ENCODE measurements around the gene NHLRC4. TPM values are rescaled to one million over a fixed set of nuclear protein-coding genes. Genes with fewer than 3 reads are reported as not detected.

NHLRC4 gene
- total and polyA plus RNA-seq, 7 donors: 0.06 to 0.39 (median 0.27) TPM; not detected in 1

DNA sequence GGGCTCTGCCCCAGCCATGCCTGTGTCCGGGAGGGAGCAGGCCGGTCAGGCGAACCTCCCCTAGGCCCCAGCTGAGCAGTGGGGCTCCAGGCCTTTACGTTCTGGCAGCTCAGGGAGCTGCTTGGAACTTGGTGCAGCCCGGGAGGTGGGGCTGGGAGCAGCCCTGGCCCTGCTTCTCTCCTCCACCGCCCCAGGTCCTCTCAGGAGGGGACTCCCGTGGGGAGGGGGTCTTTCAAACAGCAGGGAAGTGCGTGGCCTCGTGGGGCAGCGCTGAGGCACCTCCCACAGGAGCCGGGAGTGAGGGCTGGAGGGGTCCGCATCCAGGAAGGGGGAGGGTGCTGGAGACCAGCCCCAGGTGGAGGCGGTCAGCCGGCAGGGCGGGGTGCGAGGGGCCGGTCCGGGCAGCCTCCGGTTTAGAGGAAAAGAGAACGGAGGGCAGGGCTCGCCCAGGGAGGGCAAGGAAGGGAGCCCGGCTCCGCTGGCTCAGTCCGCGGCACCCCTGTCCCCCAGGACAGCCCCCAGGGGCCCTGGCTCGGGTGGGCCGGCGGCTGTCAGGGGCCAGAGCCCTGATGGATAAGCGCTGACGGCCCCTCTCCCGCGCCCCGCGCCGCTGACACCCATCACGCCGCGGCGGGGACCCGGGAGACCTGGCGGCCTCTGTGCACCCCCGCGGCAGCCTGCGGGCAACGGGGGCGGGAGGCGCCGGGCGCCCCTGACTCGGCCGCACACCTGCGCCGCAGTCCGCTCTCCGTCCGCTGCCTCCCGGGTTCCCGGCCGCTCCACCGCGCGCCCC is 7.2 kb upstream of the NHLRC4 start:
- Histone ChIP-seq H3K27ac (no peak overlapping the region), H3K4me3 (no peak overlapping the region), H3K9me3 (no peaks in the 10 kb centered on the region), H3K27me3 (ENCODE audit: insufficient read depth in 3 of 3, low read length in 2 of 3) (peaks cover 0 to 40% (median 15%) of the 10 kb centered on the region in 3 donors), H3K4me1 (no peaks in the 10 kb centered on the region), H3K36me3 (ENCODE audit: insufficient read depth in 1 of 2, low read depth in 1 of 2) (no peaks in the 10 kb centered on the region)
- ATAC-seq (no peak), DNase-seq (no peak)
- intact Hi-C loops (cut with DNase I): no loop called here
- TF ChIP-seq, protein P1, sequence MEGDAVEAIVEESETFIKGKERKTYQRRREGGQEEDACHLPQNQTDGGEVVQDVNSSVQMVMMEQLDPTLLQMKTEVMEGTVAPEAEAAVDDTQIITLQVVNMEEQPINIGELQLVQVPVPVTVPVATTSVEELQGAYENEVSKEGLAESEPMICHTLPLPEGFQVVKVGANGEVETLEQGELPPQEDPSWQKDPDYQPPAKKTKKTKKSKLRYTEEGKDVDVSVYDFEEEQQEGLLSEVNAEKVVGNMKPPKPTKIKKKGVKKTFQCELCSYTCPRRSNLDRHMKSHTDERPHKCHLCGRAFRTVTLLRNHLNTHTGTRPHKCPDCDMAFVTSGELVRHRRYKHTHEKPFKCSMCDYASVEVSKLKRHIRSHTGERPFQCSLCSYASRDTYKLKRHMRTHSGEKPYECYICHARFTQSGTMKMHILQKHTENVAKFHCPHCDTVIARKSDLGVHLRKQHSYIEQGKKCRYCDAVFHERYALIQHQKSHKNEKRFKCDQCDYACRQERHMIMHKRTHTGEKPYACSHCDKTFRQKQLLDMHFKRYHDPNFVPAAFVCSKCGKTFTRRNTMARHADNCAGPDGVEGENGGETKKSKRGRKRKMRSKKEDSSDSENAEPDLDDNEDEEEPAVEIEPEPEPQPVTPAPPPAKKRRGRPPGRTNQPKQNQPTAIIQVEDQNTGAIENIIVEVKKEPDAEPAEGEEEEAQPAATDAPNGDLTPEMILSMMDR (IDR thresholded peaks at IDR 0.05): no peak
- WGBS, 3 donors: 9 to 13% (median 12%) methylated on average over 38 to 62 of the region's 62 CpGs

DNA sequence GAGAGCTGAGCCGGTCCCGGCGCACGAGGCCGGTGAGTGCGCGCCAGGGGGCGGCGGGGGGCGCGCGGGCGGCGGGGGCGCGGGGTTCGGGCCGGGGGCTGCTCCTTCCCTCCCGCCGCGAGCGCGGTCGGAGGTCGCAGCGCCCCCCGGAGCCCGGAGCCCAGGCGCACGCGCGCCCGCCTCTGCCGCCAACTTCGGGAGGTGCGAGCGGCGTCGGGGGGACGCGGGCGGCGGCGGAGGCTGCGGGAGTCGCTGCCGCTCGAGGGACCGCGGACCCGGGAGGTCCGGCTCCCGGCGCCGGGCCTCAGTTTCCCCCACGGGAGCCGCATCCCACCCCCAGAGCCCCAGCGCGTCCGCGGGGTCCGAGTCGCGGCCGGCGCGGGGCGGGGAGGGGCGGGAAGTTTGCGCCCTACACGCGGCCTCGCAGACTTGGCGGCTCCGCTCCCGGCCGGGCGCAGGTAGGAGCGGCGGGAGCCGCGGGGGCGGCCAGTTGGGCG is 6.6 kb upstream of the NHLRC4 start, which contains the start of gene PRR35:
PRR35 (plus strand) TSS at position 191 of the 497 bp plus-strand sequence. CDS start 2,901 bp downstream, outside the sequence.
- no peak within 1 kb of the TSS for H3K4me3 ChIP-seq
- ATAC-seq: no peak
- DNase-seq: no peak
- intact Hi-C loops (cut with DNase I): no loop called here
- WGBS, 3 donors: 0 to 5% (median 1%) methylated on average over 4 to 83 of the region's 84 CpGs
- H3K36me3 ChIP-seq (ENCODE audit: insufficient read depth in 1 of 2, low read depth in 1 of 2): no peaks in the 10 kb centered on the region
- TF ChIP-seq, protein P1 (IDR thresholded peaks at IDR 0.05): no peak
- peaks cover 0 to 40% (median 15%) of the 10 kb centered on the region in 3 donors for H3K27me3 ChIP-seq (ENCODE audit: insufficient read depth in 3 of 3, low read length in 2 of 3)
- H3K9me3 ChIP-seq: no peaks in the 10 kb centered on the region
- no peak within 1 kb of the TSS for H3K27ac ChIP-seq
- H3K4me1 ChIP-seq: no peaks in the 10 kb centered on the region

DNA sequence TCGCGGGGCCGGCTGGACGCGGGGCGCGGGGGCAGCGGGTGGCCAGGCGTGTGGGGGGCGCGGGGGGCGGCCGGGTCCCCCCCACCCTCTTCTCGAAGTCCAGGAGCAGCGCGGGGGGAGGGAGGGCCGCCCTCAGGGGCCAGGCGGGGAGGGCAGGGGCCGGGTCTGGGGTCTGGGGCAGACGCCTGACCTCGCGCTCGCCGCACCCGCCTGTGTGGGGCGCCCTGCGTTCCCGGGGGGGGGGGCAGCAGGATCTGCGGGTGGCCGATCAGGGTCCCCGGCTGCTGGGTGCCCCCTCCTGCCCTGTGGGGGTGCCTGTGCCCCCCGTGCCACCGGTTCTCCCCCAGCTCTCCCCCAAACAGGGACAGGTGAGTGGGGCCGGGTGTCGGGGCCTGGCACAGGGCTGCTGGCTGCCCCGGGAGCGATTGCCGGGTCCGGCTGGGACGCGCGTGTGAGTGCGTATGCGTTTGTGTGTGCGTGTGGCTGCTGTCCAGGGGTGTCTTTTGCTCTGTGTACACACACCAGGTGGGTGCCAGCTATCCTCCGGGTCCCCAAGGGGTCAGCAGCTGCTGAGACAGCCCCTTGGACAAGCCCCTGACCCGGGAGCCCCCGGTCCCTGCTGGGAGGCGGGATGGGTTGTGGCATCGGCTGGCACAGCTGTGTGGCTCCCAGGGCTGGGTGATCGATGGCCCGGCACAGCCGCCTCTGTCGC is 5.9 kb upstream of the NHLRC4 start:
- TF ChIP-seq, protein P1 (IDR thresholded peaks at IDR 0.05): no peak
- Histone ChIP-seq H3K4me3 (no peak overlapping the region), H3K4me1 (no peaks in the 10 kb centered on the region), H3K36me3 (ENCODE audit: insufficient read depth in 1 of 2, low read depth in 1 of 2) (no peaks in the 10 kb centered on the region), H3K9me3 (no peaks in the 10 kb centered on the region), H3K27me3 (ENCODE audit: insufficient read depth in 3 of 3, low read length in 2 of 3) (peaks cover 0 to 40% (median 15%) of the 10 kb centered on the region in 3 donors), H3K27ac (no peak overlapping the region)
- WGBS, 3 donors: 12 to 20% (median 13%) methylated on average over 18 to 51 of the region's 54 CpGs
- DNase-seq: no peak
- no peak for ATAC-seq
- intact Hi-C loops (cut with DNase I): no loop called here

DNA sequence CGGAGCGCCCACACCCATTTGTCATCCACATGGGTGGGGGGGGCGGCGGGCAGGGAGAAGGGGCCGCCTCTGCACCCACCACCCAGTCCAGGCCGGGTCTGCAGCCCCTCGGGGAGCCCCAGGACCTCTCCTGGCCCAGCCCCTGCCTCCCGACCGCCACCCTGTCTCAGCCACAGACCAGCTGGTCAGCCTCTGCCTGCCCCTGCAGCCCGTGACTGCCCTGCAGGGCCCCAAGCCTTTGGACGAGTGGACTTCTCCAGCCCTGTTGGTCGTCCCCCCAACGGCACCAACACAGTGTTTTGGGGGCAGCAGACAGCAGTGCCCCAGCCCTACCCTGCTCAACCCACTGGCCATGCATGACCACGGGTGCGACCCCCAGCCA is 5.4 kb upstream of the NHLRC4 start:
- WGBS, 3 donors: 47 to 56% (median 52%) methylated on average over 9 to 15 of the region's 15 CpGs
- DNase-seq: no peak

More for the DNA sequence above, 5.4 kb upstream of the NHLRC4 start:
- Histone ChIP-seq H3K27ac (no peak overlapping the region), H3K9me3 (no peaks in the 10 kb centered on the region), H3K27me3 (ENCODE audit: insufficient read depth in 3 of 3, low read length in 2 of 3) (peaks cover 0 to 40% (median 15%) of the 10 kb centered on the region in 3 donors), H3K36me3 (ENCODE audit: insufficient read depth in 1 of 2, low read depth in 1 of 2) (no peaks in the 10 kb centered on the region), H3K4me1 (peaks cover 2% of the 10 kb centered on the region), H3K4me3 (no peak overlapping the region)
- ATAC-seq: no peak
- TF ChIP-seq, protein P1 (IDR thresholded peaks at IDR 0.05): no peak
- intact Hi-C loops (cut with DNase I): no loop called here

All from psoas muscle (tissue), 8 donors.